Panc1 (cell line): Measurements from ENCODE around the gene LMO3.

Experiments used
- POLR2AphosphoS5 ChIP-seq: IDR thresholded peaks from 2 replicates; pipeline ENCODE4 v1.6.1; 2012; ENCODE audit warnings: mild to moderate bottlenecking, low read depth, low read length, moderate library complexity
- TF ChIP-seq, protein P1 (sequence below): fragments of 450-650 bp; IDR thresholded peaks from 2 replicates; pipeline ENCODE4 v1.5.1; 2017; ENCODE audit warnings: mild to moderate bottlenecking
- TF ChIP-seq, protein P2 (sequence below), 2 experiments: IDR thresholded peaks; 2 replicates each; pipeline ENCODE4 v1.6.1; 2011 to 2012; ENCODE audit warnings: low read depth in 2 of 2, control low read depth in 1 of 2, low read length in 1 of 2, mild to moderate bottlenecking in 1 of 2, moderate library complexity in 1 of 2; ENCODE audit not compliant: insufficient read depth in 1 of 2

DNA sequence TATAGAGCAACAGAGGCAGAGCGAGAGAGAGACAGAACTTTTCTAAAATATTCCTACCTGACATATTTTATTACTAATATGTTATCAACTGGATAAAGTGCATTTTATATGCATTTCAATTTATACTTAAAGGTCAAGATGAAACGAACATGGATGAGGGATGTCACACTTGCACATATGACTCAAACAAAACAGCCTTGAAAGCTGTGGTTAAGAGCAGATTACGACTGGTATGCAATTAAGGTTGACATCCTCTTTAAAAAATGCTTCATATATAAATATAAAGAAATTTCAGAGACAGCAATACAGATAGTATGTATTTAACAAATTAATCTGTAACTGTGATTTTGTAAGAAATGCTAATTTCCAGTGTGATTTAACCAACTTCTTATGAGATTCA is 52.5 kb downstream of the LMO3 start:
- TF ChIP-seq, protein P1, sequence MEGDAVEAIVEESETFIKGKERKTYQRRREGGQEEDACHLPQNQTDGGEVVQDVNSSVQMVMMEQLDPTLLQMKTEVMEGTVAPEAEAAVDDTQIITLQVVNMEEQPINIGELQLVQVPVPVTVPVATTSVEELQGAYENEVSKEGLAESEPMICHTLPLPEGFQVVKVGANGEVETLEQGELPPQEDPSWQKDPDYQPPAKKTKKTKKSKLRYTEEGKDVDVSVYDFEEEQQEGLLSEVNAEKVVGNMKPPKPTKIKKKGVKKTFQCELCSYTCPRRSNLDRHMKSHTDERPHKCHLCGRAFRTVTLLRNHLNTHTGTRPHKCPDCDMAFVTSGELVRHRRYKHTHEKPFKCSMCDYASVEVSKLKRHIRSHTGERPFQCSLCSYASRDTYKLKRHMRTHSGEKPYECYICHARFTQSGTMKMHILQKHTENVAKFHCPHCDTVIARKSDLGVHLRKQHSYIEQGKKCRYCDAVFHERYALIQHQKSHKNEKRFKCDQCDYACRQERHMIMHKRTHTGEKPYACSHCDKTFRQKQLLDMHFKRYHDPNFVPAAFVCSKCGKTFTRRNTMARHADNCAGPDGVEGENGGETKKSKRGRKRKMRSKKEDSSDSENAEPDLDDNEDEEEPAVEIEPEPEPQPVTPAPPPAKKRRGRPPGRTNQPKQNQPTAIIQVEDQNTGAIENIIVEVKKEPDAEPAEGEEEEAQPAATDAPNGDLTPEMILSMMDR = no peak
- TF ChIP-seq, protein P2, sequence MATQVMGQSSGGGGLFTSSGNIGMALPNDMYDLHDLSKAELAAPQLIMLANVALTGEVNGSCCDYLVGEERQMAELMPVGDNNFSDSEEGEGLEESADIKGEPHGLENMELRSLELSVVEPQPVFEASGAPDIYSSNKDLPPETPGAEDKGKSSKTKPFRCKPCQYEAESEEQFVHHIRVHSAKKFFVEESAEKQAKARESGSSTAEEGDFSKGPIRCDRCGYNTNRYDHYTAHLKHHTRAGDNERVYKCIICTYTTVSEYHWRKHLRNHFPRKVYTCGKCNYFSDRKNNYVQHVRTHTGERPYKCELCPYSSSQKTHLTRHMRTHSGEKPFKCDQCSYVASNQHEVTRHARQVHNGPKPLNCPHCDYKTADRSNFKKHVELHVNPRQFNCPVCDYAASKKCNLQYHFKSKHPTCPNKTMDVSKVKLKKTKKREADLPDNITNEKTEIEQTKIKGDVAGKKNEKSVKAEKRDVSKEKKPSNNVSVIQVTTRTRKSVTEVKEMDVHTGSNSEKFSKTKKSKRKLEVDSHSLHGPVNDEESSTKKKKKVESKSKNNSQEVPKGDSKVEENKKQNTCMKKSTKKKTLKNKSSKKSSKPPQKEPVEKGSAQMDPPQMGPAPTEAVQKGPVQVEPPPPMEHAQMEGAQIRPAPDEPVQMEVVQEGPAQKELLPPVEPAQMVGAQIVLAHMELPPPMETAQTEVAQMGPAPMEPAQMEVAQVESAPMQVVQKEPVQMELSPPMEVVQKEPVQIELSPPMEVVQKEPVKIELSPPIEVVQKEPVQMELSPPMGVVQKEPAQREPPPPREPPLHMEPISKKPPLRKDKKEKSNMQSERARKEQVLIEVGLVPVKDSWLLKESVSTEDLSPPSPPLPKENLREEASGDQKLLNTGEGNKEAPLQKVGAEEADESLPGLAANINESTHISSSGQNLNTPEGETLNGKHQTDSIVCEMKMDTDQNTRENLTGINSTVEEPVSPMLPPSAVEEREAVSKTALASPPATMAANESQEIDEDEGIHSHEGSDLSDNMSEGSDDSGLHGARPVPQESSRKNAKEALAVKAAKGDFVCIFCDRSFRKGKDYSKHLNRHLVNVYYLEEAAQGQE (IDR thresholded peaks at IDR 0.05; ENCODE audit: insufficient read depth in 1 of 2, low read depth in 2 of 2, low read length in 1 of 2) = no peak
- TF ChIP-seq POLR2AphosphoS5 = no peak
